Hematopoietic multipotent progenitor cell (in vitro differentiated cells): ENCODE measurements around the gene FMNL2. TPM values are rescaled to one million over a fixed set of nuclear protein-coding genes. Genes with fewer than 3 reads are reported as not detected.

Experiments used
- DNase-seq, 3 donors: peaks; one replicate each; pipeline ENCODE4 v3.0.0-alpha.2; 2011 to 2015; ENCODE audit warnings: low read depth in 2 of 3, low spot score in 2 of 3
- total RNA-seq: library from RNA; depleted of rRNA; stranded (reverse); fragments of >200 nt; gene quantifications from one replicate; pipeline ENCODE4 v1.2.3, GENCODE V29; 2012

The FMNL2 gene
- total RNA-seq, 1 donor, result 0.54 TPM

DNA sequence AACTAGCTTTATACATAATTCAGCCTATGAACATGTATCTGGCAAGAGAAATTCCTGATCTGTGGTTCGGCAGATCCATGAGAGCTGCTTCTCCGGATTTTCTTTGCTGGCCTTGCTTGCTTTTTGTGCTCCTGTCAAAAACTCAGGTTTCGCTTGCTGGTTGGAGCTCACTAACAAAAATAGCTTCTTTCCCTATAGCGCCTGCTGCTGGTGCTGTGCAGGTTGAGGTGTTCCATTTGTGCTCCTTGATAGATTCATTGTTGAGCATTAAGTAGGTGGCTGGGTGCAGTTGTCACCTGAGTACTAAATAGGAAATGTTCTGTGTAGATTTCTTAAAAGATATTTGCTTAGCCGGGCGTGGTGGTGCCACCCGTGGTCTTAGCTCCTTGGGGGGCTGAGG is 234.2 kb downstream of the FMNL2 start:
- DNase-seq, result no peak

DNA sequence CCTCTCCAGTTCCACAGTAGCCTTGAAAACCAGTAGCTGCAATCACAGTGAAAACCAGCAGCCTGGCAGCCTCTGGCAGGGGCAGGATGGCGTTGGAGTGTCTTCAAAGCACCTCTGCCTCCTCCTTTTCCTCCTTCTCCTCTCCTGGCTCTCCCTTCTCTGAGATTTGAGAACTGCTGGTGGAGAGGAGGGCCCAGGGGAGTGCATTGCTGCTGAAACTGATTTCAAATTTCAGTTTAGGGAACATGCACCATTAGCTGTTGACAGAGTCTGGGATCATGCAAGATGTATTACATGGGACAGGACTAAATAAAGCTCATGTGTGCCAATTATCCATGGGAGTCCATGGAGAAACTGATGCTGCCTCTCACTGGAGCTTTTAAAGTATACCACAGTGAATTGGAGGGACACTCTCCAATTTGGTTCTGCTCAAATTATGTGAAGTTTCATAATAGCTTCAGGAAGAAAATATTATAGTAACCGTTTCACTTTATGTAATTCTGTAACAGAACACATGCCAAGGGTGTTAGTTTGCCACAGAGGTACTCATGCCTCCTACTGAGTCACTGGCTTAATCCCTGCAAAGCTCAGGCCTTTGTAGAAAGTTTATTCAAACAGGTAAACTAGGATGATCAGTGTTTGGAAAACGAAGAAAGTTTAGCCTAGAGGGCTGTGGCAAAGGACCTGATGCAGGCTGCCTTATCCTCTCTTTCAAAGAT is 236.2 kb downstream of the FMNL2 start:
- DNase-seq, result no peak

DNA sequence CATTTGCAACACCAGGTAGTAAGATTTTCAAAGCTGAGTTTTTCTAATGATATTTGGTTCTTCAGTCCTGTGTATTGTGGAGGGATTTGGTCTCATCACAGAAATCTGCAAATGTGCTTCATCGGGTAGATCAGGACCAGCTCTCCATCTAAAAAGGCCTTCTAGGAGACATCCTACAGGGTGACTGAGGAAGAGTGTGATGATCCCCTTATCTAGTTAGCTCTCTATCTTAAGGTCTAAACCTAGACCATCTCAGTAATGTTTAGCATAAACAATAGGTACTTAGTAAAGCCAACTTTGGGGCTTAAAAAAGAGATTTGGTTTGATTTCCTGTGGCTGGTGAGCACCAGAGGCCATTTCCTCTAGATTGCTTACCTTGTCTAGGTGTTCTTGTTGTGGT is 237.1 kb downstream of the FMNL2 start:
- no peak for DNase-seq

DNA sequence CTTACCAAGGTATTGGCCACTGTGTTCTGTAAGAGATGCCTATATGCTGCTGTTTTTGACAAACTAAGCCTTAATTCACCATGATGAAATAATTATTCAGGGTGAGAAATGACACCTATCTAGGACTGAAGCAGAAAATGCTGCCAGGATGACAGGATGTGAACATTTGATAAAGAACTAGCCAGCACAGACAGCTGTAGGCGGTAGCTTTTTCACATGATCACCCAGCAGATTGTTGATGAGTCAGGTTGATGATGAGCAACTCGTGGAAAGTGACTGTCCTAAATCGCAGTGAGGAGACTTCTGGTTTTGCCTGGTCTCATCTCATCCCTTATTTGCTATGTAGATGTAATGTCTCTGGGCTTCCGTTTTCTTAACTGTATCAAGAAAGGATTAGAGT is 238.2 kb downstream of the FMNL2 start:
- no peak for DNase-seq

DNA sequence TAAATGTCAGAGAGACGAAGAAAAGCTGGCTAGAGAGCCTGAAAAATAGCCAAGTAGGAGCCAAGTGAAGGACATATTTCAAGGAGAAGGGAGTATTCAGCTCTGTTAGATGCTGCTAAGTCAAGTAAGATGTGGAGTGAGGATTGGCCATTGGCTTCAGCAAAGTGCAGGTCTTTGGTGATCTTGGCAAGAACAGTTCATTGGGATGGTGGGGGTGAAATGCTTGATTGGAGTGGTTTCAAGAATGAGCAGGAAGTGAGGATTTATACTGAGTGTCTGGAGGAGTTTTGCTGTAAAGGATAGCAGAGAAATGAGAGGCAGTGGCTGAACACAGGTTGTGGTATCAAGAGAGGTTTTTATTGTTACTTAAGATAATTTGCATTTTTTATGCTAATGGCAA is 242.6 kb downstream of the FMNL2 start:
- no peak for DNase-seq

DNA sequence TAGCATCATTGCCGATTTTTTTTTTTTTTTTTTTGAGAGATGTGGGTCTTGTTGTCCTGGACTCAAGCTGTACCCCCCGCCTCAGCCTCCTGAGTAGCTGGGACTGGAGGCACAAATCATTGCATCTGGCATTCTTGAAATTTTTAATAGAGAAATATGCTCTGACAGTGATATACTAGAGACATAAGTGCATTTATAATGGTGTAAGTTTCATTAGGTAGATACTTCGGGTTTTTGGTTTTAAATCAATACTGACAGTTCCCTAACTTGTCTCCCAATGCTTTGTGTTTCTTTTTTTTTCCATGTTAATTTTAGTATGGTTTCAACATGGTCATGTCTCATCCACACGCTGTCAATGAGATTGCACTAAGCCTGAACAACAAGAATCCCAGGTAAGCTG is 243.6 kb downstream of the FMNL2 start:
- DNase-seq, result no peak

DNA sequence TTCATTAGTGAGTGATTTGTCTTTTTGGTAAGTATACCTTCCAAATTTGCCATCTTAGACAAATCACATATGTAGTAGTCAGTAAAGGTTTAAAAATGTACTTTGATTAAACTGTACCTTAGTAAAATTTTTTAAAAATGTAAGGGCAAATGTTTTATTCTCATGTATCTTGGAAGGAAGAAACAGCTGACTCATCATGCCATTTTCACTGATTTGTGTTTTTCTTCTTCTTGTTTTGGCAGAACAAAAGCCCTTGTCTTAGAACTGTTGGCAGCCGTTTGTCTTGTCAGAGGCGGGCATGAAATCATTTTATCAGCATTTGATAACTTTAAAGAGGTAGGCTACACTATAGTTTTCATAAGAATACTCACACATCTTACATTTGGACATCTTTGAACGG is 245.7 kb downstream of the FMNL2 start:
- DNase-seq, result peak in 1 of 3 donors; percentile 15

DNA sequence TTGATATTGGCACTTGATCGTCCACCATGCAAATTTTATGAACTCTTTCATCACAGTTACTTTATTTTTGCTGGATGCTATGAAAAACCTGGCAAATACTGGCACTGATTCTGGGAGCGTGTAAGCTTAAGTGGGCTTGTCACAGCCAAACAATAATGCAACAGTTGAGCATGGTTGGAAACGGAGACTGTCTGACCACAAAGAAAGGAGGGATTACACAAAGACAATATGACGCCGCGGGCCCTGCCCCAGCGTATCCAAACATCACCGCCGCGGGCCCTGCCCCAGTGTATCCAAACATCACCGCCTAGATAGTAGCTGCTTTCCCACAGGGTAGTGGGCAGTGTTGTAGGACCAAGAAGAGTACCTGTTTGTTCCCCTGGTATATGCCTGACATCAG is 246.4 kb downstream of the FMNL2 start:
- no peak for DNase-seq

DNA sequence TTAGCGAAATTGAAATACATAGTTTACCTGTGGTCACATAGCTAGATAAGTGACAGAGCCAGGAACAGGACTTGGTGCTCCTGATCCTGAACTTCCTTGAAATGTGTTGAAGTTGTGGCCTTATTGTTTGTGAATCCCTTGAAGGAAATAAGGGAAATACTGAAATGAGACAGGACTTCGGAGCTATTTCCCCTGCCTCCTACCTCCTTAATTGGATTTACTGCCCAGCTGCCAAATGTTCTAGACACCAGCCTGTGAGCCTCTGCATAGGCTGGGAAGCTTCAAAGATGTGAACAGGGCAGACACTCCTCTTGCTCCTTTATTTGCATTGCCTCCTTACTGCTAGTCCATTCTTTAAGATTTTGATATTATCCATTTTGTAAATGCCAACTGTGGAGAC is 247.1 kb downstream of the FMNL2 start:
- DNase-seq, result no peak

DNA sequence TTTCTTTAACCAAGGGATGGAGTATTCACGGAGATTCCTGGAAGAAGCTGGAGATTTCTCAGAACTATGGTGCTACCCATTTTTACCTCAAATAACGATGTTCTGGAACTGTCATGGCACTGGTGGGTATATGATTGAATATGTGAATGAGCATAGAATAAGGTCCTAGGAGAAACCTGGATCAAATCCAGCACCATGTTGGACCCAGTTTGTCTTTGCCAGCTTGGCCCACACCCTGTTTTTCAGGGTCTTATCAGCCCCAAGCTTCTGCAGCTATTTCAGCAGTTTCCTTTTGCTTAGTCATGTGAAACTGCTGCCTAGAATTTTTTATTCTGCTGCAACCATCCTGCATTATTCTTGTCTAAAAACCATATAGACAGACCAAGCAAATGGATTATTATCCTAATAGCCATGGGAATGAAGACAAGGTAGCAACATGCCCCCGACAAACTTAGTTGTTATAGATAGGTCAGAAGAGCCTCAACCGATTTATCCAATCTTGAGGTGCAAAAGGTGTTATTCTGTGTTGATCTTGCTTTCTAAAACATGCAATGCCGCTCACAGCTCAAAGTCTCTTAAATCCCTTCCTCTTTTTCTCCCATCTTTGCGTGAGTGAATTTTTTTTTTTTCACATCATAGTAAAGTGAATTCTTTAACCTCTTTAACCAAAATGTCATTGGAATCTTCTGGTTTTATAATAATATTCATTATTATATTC is 248.7 kb downstream of the FMNL2 start:
- peak in 2 of 3 donors; percentile 58 to 77 for DNase-seq

DNA sequence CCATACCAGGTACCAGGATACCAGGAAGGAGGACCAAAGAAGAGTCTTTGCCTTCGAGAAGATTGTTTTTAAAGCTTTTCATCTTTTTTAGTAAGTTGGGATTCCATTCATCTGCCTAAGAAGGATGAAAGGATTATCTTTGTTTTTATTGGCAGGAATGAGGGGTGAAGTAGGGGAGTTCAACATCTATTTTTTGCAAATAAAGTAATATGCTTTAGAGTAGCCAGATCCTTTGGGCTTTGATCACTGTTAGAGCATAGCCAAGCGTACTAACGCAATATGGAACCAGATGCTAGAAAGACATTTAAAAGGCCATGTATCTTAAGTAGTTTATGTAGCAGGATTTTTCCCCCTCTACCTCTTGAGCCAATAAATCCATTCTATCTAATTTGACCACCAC is 249.3 kb downstream of the FMNL2 start:
- DNase-seq, result no peak

DNA sequence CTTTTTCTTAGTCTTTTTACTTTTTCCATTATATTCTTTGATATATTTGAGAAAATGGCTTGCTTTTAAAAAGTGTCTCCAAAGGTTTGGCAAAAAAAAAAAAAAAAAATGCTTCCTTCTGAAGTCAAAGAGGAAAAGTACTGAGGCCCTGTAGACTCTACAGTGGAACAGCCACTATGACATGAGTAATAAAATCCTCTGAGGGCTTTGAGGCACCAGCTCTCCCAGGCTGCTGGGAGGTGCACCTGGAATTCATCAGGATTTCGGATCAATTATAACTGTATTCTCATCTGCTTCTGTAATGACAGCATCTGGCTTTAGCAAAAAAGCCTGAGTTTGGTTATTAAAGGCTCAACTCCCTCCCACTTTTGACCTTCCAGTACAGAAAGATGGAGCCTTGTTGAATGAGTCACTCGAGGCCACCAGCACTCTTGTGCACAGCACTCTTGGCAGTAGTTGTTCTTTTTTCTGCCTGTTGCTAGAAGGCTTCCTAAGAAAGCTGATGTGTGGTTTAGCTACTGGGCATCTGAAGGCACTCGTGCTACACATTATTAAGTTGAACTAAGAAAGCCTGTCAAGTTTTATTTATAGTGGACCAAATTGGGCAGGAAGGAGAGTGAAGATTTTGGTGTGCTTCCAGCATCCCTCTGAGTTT is 251.0 kb downstream of the FMNL2 start:
- DNase-seq, result peak in 2 of 3 donors; percentile 24 to 54

DNA sequence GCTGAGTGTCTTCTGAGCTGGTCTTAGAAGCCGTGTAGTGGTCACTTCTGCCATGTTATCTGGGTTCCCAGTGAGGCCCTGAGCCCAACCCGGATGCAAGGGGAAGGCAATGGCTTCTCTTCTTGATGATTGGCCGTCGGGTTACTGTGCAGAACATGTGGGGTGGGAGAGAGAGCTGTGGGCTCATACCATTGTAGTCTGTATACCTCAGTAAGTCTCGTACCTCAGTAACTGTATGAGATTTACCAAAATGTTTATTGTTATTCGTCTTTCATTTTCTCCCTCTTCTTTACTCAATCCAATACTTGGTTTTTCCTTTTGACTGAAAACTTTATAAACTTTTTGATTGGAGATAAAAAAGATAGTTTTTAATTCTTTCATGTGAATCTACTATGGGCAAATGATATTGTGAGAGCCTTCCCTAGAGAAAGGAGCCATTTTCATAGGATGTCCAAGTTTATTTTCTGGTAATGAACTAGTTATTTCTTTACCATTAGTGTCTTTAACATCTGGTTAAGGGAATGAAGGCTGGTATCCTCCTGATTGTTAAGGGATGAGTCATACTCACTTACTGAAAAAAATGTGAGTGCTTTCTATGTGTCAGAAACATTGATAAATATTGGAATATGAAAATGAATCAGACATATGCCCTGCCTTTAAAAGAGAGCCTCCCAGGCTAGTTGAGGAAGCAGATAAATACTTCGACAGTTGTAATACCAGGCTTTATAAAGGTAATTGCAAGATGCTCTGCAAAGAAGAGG is 252.4 kb downstream of the FMNL2 start:
- DNase-seq, result no peak

DNA sequence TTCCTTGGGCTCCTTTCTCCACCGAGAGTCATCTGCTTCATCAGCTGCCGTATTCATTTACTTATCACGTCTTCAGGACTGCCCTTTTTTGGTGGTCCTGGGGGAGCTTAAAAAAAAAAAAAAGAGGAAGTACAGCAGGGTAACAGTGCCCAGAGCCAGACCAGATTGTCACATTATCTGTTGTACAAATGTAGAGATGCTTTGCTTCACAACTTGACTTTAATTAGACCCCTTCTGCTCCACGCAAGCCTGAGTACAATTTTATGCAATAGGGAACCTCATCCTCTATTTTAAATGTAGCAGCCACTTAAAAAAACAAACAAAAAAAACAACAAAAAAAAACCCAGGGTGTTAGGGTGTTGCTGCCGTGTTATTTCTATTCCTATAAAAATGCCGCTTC is 254.0 kb downstream of the FMNL2 start:
- DNase-seq, result peak in 1 of 3 donors; percentile 58

DNA sequence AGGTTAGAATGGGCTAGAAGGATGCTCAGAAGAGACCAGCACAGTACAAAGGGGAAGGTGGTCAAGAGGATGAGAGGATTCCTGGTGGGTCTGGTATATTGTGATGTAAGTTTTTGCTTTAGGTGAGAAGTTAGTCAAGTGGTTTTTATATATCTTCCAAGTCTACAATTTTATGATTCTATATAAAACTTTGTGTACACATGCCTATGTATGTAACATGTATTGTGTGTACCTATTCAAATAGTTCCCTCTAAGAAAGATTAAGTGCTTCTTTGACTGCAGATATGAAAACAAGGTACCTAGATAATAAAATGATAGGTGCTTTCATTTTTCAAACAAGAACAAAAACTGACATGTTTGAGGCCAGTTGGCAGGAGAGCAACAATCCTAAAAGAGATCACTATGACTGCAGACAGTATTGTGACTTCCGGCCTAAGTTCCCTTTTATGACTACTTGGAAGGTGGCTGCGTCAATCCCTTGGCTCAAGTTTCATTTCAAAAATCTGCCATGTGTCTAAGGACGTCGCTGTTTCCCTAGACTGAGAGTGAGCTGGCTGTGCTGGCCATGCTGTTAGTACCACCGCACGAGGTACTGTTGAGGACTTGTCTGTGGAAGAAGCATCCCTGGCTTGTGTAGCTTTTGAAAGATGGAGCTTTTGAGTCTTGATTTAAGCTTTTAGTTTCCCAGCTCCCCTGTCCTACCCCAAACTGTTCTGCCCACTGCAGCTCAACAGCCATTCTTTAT is 259.2 kb downstream of the FMNL2 start:
- peak in 2 of 3 donors; percentile 62 to 81 for DNase-seq

DNA sequence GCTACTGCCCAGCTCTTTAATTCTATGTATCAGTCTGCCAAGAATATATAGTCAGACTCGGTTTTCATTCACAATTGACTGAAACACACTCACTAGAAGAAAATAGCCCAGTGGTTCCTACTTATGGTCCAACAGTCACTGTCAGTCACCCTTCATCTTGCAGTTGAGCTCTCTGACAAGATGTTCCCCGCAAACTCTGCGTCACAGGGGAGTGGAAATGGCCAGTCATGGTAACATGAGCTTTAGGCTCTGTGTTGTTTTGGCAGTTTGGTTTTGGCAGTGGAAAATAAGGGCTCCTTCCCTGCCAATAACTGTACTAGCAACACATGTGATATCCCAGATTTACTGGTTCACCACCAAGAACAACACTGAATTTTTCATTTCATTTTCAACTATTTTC is 259.8 kb downstream of the FMNL2 start:
- DNase-seq, result no peak

DNA sequence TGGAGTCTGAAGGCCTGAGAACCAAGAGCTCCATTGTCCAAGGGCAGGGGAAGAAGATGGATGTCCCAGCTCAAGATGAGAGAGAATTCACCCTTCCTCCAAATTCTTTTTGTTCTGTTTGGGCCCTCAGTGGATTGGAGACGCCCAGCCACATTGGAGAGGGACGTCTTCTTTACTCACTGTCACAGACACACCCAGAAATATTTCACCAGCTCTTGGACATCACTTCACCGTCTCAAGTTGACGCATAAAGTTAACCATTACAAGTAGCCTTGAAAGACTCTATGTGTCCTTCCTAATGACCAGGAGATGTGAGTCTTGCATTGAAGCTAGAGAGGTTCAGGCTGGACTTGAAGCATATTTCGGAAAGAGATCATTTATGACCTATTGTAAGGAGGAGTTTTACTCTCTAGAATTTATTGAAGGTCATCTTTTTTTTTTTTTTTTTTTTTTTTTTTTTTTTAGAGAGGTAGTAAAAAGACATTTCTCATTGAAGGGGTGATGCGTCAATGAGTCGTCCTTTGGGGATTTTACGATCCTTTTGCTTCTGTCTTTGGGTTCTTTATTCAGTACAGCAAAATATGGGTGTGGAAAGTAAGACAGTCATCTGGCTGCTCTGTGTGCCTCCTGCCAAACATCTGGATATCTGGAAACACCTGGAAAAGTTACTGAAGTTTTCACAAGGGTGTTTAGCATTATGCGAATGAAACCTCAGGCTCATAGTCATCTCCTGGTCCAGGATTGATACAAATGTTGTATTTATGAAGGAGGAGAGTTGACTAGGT is 264.2 kb downstream of the FMNL2 start:
- DNase-seq, result no peak

DNA sequence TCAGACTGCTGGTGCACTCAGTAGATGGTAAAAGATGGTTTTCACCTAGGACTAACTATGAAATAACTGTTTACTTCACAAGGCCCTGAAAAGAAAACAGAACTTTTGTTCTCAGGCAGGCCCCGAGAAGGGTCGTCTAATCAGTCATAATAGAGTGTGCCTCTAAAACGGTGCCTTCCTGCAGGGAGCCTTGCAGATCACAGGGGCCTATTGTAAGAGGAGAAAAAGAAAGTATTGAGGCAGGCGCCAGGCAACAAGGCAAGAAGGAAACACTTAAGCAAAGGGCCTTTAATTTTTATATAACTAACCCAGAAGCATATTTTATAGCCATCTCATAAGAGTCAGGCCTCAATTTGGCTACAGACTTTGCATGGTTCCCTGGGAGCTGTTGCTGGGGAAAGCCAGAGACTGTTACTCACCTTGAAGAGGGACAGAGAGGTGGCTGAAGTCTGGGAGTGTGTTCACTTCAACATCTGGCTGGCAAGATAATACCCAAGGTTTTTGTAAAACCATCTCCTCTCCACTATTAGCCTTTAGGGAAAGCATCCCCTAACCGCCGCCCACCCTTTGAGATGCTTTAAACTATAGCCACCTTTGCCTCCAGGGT is 265.2 kb downstream of the FMNL2 start:
- DNase-seq, result no peak

DNA sequence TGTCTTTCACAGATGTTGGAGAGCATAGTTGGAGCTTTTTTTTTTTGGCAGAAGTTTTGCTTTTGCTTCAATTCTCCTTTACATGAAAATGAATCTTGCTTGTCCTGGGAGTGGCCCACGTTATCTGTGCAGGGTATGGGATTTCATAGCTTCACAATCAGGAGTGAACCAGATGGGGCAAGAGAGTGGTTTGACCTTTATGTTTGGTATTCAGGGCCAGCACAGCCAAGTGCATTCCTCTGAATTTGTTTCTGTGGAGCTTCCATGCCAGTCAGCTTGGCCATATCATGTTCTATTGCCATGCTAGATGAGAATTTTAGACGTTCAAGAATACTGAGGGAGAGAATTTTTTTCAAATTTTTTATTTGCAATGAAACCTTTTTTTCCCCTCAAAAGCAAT is 265.7 kb downstream of the FMNL2 start:
- no peak for DNase-seq
